C4-2B (cell line): Measurements from ENCODE around the gene STAB2.

Experiments used
- ZFX ChIP-seq: fragments of 450-650 bp; IDR thresholded peaks from 2 replicates; pipeline ENCODE4 v1.6.1; 2017
- TF ChIP-seq, protein P1 (sequence below): fragments of 450-650 bp; conservative IDR thresholded peaks from 2 replicates; pipeline ENCODE4 v1.5.1; 2017; ENCODE audit warnings: mild to moderate bottlenecking

DNA sequence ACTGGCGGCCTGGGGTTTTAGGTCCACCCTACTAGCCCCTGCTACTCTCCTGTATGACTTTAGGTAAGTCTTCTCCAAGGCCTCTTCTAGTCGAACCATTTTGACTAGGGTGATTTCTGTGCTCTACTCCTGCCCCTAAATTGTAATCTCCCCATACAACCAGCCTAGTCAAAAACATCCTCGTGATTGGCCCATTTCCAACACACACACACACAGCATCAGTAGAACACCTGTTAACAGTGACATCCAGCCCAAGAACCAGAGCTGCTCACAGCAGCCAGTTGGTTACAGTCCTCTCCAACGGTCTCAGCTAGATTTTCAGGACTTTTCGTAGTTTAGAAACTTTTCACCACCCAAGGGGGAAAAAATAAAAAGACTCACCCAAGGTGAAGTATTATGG lies 223.0 kb downstream of the STAB2 start:
- TF ChIP-seq, protein P1, sequence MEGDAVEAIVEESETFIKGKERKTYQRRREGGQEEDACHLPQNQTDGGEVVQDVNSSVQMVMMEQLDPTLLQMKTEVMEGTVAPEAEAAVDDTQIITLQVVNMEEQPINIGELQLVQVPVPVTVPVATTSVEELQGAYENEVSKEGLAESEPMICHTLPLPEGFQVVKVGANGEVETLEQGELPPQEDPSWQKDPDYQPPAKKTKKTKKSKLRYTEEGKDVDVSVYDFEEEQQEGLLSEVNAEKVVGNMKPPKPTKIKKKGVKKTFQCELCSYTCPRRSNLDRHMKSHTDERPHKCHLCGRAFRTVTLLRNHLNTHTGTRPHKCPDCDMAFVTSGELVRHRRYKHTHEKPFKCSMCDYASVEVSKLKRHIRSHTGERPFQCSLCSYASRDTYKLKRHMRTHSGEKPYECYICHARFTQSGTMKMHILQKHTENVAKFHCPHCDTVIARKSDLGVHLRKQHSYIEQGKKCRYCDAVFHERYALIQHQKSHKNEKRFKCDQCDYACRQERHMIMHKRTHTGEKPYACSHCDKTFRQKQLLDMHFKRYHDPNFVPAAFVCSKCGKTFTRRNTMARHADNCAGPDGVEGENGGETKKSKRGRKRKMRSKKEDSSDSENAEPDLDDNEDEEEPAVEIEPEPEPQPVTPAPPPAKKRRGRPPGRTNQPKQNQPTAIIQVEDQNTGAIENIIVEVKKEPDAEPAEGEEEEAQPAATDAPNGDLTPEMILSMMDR: no peak
- TF ChIP-seq ZFX: no peak
